ENCODE results near the gene PTPN11. TPM values are rescaled to one million over a fixed set of nuclear protein-coding genes. Genes with fewer than 3 reads are reported as not detected.

The PTPN11 gene
- polyA plus RNA-seq, 1 donor (not counting 4 experiments of a cell fraction or from before 2014, with no cell fraction given), result 95.3 TPM

DNA sequence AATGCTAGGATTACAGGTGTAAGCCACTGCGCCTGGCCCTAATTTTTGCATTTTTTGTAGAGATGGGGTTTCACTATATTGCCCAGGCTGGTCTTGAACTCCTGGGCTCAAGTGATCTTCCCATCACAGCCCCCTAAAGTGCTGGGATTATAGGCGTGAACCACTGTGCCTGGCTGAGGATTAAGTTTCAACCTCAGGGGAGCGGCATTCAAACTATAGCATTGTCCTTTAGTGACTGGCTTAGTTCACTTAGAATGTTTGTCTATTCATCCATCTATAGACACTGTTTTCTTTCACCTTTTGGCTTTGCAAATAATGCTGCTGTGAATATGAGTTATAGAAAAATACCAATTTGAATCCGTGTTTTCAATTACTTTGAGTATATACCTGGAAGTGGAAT lies 25.2 kb downstream of the PTPN11 start:
- Histone ChIP-seq H3K9ac (ENCODE audit: control insufficient read depth, extremely low read depth, insufficient read depth, low read length) (no peak overlapping the region), H3K4me2 (ENCODE audit: control insufficient read depth, extremely low read depth, insufficient read depth, low read depth, low read length) (no peak overlapping the region), H3K27me3 (ENCODE audit: control insufficient read depth, extremely low read depth, insufficient read depth, low read length) (no peaks in the 10 kb centered on the region), H3K4me3 (ENCODE audit: control insufficient read depth in 2 of 3, extremely low read depth in 1 of 3, insufficient read depth in 2 of 3, low read depth in 1 of 3, low read length in 3 of 3) (no peak overlapping the region), H3K4me1 (ENCODE audit: control insufficient read depth, extremely low read depth, insufficient read depth, low read length) (no peaks in the 10 kb centered on the region), H3K9me1 (ENCODE audit: control insufficient read depth, extremely low read depth, insufficient read depth, low read length) (peaks cover 2% of the 10 kb centered on the region), H3K79me2 (ENCODE audit: control insufficient read depth, insufficient read depth, low read length) (peaks cover 37% of the 10 kb centered on the region), H3K36me3 (ENCODE audit: control insufficient read depth in 2 of 2, extremely low read depth in 1 of 2, insufficient read depth in 2 of 2, low read length in 2 of 2) (peaks cover 3 to 6% of the 10 kb centered on the region in 2 experiments), H3K9me3 (ENCODE audit: control insufficient read depth, low read depth, low read length) (no peaks in the 10 kb centered on the region), H4K20me1 (ENCODE audit: control insufficient read depth, extremely low read depth, insufficient read depth, low read length) (no peaks in the 10 kb centered on the region), H3K27ac (ENCODE audit: control insufficient read depth, insufficient read depth, low read length) (no peak overlapping the region), H2AFZ (ENCODE audit: control insufficient read depth, low read length) (no peak overlapping the region)
- no peak for TF ChIP-seq EZH2 (IDR thresholded peaks at IDR 0.05; ENCODE audit: low read length)
- TF ChIP-seq, protein P1, sequence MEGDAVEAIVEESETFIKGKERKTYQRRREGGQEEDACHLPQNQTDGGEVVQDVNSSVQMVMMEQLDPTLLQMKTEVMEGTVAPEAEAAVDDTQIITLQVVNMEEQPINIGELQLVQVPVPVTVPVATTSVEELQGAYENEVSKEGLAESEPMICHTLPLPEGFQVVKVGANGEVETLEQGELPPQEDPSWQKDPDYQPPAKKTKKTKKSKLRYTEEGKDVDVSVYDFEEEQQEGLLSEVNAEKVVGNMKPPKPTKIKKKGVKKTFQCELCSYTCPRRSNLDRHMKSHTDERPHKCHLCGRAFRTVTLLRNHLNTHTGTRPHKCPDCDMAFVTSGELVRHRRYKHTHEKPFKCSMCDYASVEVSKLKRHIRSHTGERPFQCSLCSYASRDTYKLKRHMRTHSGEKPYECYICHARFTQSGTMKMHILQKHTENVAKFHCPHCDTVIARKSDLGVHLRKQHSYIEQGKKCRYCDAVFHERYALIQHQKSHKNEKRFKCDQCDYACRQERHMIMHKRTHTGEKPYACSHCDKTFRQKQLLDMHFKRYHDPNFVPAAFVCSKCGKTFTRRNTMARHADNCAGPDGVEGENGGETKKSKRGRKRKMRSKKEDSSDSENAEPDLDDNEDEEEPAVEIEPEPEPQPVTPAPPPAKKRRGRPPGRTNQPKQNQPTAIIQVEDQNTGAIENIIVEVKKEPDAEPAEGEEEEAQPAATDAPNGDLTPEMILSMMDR (optimal IDR thresholded peaks at IDR 0.05 in 1 of 3, IDR thresholded peaks at IDR 0.05 in 1 of 3, conservative IDR thresholded peaks at IDR 0.05 in 1 of 3; ENCODE audit: extremely low read depth in 1 of 3, insufficient read depth in 2 of 3, low read length in 3 of 3), result no peak
- no peak for FAIRE-seq
- DNase-seq (ENCODE audit: low read depth, low spot score), result no peak
- dilution Hi-C loops (cut with MboI; ENCODE audit: extremely low pct_ligation_motif_present, low sequenced_read_pairs), result no loop called here

DNA sequence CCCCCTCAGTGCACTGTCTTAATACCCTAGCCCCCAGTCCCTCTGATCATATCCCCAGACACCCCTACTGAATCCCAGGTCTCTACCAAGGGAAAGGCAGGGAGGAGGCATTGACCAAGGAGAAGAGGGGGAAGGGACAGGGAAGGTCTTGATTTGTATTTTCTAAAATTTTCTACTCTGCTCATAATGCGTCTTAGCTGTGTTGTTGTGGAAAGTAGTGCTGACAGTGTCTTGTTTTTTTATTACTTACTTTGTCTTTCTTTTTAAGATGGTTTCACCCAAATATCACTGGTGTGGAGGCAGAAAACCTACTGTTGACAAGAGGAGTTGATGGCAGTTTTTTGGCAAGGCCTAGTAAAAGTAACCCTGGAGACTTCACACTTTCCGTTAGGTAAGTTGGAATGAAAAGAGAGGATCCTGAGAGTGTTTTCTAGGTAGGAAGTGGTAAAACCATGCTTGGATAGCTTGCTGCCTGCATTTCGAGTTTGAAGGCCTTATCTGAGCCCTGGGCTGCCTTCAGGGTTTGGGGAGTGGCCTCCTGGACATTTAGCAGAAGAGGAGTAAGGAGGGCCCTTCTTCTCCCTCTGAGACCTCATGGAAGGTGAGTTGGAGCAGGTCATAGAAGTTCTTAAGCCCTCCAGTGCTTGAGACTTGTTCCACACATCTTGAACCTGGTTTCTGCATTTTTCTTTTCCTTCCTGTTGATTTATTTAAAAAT lies 27.4 kb downstream of the PTPN11 start:
- Histone ChIP-seq H3K9me1 (ENCODE audit: control insufficient read depth, extremely low read depth, insufficient read depth, low read length) (peaks cover 2% of the 10 kb centered on the region), H3K36me3 (ENCODE audit: control insufficient read depth in 2 of 2, extremely low read depth in 1 of 2, insufficient read depth in 2 of 2, low read length in 2 of 2) (peaks cover 3 to 9% of the 10 kb centered on the region in 2 experiments), H3K4me3 (ENCODE audit: control insufficient read depth in 2 of 3, extremely low read depth in 1 of 3, insufficient read depth in 2 of 3, low read depth in 1 of 3, low read length in 3 of 3) (no peak overlapping the region), H3K4me2 (ENCODE audit: control insufficient read depth, extremely low read depth, insufficient read depth, low read depth, low read length) (no peak overlapping the region), H2AFZ (ENCODE audit: control insufficient read depth, low read length) (no peak overlapping the region), H3K9me3 (ENCODE audit: control insufficient read depth, low read depth, low read length) (no peaks in the 10 kb centered on the region), H3K79me2 (ENCODE audit: control insufficient read depth, insufficient read depth, low read length) (peaks cover 23% of the 10 kb centered on the region), H3K9ac (ENCODE audit: control insufficient read depth, extremely low read depth, insufficient read depth, low read length) (no peak overlapping the region), H3K4me1 (ENCODE audit: control insufficient read depth, extremely low read depth, insufficient read depth, low read length) (no peaks in the 10 kb centered on the region), H3K27me3 (ENCODE audit: control insufficient read depth, extremely low read depth, insufficient read depth, low read length) (no peaks in the 10 kb centered on the region), H3K27ac (ENCODE audit: control insufficient read depth, insufficient read depth, low read length) (no peak overlapping the region), H4K20me1 (ENCODE audit: control insufficient read depth, extremely low read depth, insufficient read depth, low read length) (no peaks in the 10 kb centered on the region)
- DNase-seq (ENCODE audit: low read depth, low spot score), result no peak
- no peak for FAIRE-seq
- TF ChIP-seq, protein P1 (optimal IDR thresholded peaks at IDR 0.05 in 1 of 3, IDR thresholded peaks at IDR 0.05 in 1 of 3, conservative IDR thresholded peaks at IDR 0.05 in 1 of 3; ENCODE audit: extremely low read depth in 1 of 3, insufficient read depth in 2 of 3, low read length in 3 of 3), result no peak
- TF ChIP-seq EZH2 (IDR thresholded peaks at IDR 0.05; ENCODE audit: low read length), result no peak
- dilution Hi-C loops (cut with MboI; ENCODE audit: extremely low pct_ligation_motif_present, low sequenced_read_pairs), result no loop called here
